Measurements from ENCODE around the gene SLC26A1.

Gene SLC26A1

DNA sequence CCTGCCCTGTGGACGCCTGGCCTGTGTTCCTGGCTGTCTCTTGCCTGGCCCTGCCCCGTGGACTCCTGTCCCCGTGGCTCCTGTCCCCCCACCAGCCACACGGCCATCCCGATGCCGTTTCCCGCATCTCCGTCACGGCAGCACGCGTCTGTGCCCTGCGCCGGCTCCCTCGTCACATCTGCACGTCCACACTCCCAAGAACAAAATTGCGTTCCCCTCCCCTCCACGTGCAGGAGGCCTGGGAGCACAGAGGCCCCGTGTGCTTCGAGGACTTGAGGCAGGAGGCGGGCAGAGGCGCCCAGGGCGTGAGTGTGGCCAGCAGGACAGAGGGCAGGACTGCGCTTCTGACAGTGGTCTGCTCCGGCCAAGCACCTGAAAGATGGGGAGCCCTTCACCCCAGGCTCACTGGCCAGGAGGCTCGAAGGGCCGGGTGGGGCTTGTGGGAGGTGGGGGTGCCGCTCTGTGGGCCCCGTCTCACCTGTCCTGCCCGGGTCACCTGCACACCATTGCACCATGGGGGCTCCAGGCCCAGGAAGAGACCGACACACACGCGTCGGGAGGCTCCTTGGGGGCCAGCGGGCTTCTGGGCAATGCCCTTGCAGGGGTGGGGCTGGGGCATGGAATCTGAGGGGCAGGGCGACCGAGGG lies 35.5 kb upstream of the SLC26A1 start:
- no peak for DNase-seq

DNA sequence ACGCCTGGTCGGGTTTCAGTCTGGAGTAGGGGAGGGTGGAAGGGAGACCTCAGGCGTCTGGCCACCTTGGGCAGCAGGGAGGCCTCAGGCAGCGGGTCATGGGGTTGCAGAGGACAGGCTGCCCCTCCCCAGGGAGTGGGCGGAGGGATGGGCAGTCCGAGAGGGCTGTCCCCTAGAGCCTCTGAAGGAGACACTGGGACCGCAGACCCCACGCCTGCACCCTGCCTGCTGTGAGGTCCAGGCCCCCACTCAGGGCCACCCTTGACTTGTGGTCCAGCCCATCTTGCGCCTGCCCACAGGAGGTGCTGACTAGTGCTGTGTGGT lies 34.7 kb upstream of the SLC26A1 start:
- DNase-seq, result no peak

DNA sequence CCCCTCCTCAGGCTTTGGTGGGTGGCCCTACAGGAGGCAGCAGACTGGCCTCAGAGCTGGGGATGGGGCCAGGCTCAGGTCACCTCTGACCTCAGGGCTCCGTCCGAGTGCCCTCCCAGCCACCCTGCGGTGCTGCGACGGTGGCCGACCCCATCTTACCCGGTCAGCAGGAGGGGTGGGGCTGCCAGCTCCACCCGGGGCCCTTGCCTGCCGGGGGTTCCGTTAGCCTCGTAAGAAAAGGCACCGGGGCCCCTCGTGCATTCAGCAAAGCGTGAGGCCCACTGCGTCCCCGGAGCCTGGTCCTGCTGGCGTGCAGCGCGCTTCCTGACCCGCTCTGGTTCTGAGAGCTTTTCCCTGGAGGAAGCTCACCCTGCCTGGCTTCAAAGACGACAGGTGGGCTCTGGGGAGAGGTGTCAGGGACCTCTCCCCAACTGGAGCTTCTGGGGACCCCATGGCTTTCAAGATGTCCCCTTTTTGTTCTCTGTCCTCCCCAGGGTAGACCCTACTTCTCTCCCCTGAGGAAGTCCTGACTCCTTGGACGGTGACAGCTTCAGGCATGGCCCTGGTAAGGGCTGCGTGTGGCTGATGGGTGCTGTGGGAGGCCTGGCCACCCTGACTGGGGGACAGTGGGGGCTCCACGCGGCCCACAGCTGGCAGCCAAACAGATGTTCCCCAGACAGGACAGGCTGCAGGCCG lies 34.2 kb upstream of the SLC26A1 start:
- no peak for DNase-seq

DNA sequence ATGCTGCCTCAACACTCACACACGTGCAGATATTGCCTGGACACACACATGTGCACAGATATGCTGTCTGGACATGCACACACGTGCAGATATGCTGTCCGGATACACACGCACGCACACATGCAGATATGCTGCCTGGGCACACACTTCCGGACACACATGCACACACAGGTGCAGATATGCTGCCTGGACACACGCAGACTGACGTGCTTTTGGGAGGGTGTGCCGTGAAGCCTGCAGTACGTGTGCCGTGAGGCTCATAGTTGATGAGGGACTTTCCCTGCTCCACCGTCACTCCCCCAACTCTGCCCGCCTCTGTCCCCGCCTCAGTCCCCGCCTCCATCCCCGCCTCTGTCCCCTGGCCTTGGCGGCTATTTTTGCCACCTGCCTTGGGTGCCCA lies 32.9 kb upstream of the SLC26A1 start:
- DNase-seq, result peak; percentile 24

DNA sequence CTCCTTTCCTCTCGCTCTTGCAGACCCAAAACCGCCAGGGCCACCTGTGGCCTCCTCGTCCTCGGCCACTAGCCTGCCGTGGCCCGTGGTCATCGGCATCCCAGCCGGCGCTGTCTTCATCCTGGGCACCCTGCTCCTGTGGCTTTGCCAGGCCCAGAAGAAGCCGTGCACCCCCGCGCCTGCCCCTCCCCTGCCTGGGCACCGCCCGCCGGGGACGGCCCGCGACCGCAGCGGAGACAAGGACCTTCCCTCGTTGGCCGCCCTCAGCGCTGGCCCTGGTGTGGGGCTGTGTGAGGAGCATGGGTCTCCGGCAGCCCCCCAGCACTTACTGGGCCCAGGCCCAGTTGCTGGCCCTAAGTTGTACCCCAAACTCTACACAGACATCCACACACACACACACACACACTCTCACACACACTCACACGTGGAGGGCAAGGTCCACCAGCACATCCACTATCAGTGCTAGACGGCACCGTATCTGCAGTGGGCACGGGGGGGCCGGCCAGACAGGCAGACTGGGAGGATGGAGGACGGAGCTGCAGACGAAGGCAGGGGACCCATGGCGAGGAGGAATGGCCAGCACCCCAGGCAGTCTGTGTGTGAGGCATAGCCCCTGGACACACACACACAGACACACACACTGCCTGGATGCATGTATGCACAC lies 31.8 kb upstream of the SLC26A1 start:
- DNase-seq, result no peak

DNA sequence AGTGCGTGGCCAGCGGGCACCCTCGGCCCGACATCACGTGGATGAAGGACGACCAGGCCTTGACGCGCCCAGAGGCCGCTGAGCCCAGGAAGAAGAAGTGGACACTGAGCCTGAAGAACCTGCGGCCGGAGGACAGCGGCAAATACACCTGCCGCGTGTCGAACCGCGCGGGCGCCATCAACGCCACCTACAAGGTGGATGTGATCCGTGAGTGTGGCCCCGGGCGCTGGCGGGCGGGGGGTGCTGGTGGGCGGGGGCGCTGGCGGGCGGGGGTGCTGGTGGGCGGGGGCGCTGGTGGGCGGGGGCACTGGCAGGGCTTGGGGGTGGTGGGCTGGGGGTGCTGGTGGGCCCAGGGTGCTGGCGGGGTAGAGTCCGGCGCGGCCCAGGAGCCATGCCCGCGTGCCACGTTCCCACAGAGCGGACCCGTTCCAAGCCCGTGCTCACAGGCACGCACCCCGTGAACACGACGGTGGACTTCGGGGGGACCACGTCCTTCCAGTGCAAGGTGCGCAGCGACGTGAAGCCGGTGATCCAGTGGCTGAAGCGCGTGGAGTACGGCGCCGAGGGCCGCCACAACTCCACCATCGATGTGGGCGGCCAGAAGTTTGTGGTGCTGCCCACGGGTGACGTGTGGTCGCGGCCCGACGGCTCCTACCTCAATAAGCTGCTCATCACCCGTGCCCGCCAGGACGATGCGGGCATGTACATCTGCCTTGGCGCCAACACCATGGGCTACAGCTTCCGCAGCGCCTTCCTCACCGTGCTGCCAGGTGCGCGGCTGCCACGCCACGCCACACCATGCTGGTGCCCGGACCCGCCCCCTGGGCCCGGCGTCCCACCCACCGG lies 30.9 kb upstream of the SLC26A1 start:
- no peak for DNase-seq

DNA sequence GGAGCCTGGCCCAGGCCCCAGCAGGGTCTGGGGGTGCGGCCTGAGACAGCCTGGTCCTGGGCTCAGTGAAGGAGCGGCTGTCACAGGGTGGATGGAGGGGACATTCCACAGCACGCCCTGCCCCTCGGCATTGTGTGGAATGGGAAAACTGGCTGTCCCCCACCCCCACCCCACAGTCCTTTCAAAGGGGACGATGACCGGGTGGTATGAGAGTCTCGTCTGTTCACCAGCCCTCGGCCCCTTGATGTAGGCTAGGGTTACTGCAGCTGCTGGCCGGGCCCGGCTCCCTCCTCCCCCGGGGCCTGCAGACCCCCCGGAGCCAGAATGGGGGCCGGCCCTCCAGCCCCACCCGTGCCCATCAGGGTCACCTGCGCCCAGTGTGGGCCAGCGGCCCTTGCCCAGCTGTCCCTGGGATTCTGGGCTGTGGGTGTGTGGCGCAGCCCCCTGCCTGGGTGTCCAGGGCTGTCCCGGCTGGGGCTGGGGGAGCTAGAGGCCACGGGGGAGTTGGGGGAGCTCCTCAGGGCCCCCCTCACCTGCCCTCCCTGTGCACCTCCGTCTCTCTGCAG lies 30.0 kb upstream of the SLC26A1 start:
- no peak for DNase-seq

DNA sequence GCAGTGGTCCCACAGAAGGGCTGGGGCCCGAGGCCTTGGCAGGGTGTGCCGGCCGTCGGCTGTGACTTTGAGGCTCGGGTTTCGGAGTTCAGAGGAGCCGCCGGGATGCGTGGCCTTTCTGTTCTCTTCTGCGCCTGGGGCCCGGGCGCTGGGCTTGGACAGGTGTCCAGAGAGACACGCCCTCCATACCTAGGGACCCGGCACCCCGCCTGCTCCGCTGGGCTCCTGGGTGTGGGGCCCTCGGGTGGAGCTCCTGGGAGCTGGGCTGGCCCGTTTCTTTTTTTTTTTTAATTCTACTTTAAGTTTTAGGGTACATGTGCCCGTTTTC lies 29.5 kb upstream of the SLC26A1 start:
- no peak for DNase-seq

DNA sequence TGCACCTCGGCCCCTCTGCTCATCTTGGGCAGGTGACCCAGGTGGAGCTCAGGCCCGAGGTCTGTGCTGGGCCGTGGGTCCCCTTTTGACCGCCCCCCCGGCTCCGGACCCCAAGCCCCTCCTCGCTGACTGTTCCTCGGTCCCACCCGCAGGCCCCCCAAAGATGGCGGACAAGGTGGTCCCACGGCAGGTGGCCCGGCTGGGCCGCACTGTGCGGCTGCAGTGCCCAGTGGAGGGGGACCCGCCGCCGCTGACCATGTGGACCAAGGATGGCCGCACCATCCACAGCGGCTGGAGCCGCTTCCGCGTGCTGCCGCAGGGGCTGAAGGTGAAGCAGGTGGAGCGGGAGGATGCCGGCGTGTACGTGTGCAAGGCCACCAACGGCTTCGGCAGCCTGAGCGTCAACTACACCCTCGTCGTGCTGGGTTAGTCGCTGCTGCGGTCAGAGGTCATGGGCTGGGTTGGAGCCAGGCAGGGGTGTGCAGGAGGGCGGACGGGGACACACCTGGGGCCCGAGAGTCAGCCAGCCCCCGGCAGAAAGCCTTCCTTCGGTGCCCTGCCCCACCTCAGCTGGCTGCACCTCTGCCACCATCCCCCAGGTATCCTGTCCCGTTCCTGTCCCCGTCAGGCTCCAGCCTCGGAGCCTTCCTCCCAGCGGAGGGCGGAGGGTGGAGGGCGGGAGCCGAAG lies 29.0 kb upstream of the SLC26A1 start:
- DNase-seq, result no peak

DNA sequence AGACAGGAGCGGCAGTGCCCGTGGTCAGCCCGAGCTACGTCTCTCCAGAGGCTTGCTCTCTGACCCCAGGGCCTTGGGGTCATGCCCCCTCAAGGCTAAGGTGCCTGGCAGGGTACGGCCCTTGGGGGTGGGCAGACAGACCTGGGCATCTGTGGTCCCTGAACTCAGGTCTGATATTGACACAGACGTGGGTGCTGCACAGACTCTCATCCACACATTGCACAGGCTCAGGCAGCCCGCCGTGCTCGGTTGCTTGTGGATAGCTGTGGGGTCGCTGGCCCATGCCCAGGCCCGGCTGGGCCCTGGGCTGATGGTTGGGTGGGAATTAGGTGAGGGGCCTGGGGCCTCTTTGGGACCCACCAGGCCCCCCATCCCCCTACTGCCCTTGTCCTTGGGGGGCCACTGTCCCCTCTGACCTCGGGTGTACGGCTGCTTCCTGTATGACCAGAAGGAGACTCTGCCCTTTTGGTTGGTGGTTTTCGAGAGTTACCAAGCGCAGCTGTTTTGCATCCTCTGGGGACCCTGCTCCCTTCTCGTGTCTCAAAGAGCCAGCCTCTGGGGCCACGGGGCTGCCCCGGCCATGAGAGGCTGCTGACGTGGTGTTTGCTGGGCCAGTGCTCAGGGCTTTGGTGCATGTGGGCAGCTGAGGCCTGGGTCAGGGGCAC lies 28.3 kb upstream of the SLC26A1 start:
- DNase-seq, result no peak

DNA sequence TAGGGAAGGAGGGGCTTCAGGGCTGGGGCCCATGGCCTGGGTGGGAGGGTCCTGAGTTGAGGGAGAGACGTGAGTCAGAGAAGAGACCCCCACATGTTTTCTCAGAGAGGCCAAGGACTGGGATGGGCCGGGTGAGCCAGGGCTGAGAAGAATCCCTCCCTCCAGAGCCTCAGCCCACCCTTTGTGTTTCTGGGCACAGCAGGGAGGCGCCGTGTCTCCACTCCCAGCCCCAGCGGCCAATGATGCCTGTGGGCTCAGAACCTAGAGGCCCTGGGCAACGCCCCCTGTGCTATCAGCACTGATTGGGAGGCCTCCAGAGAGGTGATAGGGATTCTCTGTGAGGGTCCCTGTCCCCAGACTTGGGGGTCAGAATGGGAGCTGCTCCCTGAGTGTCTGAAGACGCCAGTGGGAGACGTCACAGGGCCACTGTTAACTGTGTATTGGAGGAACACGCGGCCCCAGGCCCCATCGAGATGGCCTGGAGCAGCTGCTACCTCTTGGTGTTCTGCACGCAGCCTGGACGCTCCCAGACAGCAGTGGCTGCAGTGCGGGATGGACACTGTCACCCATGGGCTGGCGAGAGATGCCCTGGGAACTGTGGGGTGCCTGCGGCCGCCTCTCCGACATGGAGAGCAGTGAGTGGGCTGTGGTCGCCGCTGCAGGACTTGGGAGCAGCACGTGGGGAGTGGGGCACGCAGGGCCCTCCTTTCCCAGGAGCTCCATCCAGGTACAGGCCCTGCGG lies 26.7 kb upstream of the SLC26A1 start:
- no peak for DNase-seq

DNA sequence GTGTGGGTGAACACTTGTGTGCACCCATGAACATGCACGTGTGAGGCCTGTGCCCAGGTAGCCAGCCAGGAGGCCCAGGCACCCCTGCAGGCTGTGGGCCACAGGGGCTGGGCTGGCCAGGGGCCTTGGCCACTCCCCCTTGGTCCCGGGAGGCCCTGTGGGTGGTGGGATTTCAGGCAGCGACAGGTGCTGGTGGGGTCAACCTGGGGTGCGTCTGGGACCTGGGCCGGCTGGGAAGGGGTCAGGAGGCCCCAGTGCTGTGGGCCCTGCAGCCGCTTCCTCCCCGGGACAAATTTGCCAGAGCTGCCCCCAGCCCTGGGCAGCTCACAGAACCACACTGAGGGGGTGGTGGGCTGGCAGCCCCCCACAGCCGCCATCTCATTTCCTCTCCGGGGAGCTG lies 26.1 kb upstream of the SLC26A1 start:
- no peak for DNase-seq

DNA sequence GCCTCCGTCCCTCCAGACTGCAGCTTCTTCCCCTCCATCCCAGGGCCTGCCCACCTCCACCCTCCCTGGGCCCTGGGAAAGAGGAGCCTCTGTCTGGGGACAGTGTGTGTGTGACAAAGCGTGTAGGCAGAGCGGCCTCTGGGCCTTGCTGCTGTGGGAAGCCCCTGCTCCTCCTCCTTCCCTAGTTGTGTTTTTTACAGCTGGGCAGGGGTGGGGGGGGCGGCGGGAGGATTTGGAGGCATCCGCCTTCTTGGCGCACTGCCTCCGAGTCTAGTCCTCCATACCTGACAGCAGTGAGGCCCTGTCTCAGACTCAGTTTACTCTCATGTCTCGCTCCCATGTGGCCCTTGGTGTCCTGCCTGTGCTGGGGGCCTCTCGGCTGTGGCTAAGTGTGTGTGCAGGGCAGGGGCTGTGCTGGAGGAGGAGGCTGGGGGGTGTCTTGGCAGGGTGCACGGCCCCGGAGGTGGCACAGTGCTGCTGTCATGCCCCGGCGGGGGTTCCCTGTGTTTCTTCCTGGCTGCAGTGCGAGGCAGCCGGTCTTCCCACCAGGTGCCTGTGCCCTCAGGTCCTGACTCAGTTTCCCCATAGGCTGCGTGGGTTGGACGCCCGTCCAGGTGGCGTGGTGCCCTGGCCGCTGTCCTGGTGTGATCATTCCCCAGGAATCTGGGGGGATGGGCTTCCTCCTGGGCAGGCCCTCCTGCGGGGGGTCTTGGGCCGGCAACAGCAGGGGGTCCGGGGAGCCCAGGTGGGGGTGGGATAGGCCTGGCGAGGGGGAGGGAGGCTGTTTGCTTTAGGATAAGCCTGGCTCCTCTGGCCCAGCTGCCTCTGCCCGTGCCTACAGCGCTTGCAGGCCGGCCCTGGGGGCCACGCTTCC lies 25.2 kb upstream of the SLC26A1 start:
- no peak for DNase-seq

DNA sequence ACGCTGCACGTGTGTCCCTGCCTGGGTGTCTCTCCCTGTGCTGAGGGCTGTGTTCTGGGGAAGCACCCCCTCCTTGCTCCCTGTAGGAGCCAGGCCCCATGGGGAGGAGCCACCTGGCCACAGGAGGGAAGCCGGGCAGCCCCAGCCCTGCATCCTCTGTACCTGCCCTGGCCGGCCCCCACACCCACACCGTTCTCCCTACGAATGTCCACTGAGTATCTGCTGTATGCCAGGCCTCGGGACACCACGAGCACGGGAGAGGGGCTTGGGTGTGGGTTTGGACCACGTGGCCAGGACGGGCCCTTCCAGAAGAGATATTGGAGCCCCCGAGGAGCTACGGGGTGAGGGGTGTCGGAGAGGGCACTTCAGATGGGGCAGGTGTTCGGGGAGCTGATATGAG lies 24.5 kb upstream of the SLC26A1 start:
- DNase-seq, result no peak

DNA sequence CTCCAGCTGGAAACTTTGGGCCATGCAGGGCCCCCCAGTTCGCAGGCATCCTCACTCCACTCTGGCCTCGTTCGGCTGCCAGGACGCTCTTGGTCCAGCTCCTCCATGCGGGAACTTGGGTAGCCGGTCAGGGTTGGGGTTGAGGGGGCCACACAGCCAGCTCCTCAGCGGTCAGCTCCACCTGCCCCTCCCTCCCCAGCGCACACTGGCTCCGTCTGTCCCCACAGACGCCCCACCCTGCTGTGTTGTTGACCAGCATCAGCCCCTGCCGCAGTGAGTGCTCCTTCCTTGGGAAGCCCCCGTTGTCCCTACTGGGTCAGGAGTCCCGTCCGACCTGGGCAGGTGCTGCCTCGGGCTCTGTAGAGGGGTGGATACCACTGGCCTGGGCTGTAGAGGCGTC lies 24.0 kb upstream of the SLC26A1 start:
- no peak for DNase-seq

DNA sequence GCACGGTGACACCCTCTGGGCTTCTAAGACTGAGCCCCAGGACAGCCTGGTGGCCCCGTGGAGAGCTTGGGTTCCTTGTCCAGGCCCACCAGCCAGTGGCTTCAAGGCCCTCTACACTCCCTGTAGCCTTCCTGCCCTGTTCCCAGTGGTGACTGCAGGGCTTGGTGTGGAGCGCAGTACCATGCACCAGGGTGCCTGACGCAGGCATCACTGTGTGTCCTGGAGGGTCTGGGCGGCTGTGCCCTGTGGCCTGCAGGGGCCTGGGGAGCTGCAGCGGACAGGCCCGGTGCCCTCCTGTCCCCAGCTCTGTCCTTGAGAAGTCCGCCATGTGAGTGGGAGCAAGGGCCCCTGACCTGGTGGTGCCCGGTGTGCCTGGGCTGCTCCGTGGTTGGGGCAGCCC lies 22.5 kb upstream of the SLC26A1 start:
- no peak for DNase-seq

DNA sequence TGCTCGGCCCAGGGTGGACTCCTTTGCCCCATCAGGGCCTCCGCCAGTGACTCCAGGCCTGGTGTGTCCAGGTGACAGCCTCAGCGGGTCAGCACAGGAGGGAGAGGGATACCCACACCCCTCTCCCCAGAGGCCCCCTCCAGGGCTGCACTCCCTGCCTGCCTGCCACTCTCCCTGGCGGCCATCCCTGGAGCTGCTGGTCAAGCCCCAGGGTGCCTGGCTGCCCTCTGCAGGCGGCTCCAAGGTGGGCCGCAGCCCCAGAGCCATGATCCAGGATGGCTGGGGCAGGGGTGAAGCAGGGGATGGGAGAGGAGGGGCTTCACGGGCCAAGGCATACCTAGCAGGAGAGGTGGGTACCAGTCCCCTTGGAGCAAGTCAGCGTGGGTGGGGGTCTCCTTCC lies 22.0 kb upstream of the SLC26A1 start:
- no peak for DNase-seq

DNA sequence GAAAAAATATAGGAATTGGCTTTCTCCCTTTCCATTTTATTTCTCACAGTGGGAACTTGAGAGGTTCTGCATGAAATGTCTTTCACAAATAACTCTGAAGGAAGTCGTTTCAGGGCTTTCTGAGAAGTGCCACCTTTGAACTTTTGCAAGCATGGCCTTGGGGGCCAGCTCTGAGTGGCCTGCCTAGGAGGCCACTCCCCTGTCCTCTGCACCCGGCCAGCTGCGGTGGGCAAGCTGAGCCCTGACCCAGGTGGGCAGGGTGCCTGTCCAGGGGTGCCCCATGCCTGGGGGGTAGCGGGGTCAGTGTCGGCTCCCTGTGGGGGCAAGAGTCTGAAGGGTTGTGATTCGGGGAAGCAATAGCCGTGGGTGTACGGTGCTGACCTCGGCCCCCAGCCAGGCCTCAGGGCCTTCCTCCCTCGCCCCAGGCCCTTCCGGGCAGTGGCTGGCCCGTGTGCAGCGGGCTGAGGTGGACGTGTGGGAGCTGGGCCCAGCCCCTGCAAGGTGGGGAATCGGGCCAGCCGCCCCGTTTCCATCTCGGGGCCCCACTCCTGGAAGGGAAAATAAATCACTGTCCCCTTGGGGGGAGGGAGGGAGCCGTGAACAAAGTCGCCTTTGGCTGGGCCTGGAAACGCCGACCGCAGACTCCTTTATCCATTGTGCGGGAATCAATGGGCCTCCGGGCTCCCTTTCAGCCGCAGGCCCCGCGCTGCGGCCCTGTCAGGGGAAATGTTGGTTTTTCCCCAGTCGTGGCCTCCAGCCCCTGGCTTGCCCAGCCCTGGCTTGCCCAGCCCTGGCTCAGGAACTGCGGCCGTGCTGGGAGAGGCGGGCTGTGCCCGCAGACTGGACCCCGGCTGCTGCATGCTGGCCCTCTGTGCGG lies 21.3 kb upstream of the SLC26A1 start:
- DNase-seq, result peak; percentile 26

Data from inflammatory macrophage treated with lipopolysaccharide for 4 hours (primary cell).